Spleen (tissue), 7 donors: ENCODE measurements around the gene ASTN1.

Experiments
- POLR2A ChIP-seq, 3 donors: fragments of 450-650 bp; IDR thresholded peaks; one replicate each; pipeline ENCODE4 v1.5.1; 2017; ENCODE audit warnings: antibody characterized with exemption in 3 of 3, mild to moderate bottlenecking in 1 of 3
- TF ChIP-seq, protein P1 (sequence below), 11 experiments: fragments of 200-600 bp in 7 of 11; fragments of 450-650 bp in 4 of 11; sonication (generic) in 4 of 11; IDR thresholded peaks in 8 of 11; conservative IDR thresholded peaks in 3 of 11; 1 replicate in 7 of 11; 2 replicates in 4 of 11; pipeline versions ENCODE4 v1.4.0 to v1.8.0; 2016 to 2021; ENCODE audit warnings: antibody characterized with exemption in 11 of 11, inconsistent platforms in 4 of 11, mild to moderate bottlenecking in 1 of 11
- donor health status: DM: no; HTN: no; CAD: no; lungs with moderate emphysema.
- donor health status: DM: no; HTN: no; CAD: no.
- donor health status: DM: no; HTN: no; CAD: no.

DNA sequence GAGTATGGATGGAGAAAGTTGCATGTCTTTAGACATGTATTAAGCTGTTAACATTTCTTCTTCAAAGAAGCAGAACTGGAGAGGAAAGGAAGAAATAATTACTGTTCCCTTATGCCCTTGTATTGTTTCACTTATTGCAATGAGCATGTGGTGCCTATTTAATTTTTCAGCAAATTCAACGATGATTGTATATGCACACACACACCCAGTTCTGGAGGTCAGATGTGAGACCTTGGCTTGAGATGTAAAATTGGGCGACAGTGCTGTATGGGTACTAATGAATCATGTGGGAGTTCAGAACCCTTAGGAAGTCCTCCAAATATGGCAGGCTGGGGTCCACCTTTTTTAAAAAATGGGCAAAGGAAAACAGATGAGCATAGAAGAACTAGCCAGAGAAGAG, 33.7 kb upstream of the ASTN1 start:
- TF ChIP-seq, protein P1, sequence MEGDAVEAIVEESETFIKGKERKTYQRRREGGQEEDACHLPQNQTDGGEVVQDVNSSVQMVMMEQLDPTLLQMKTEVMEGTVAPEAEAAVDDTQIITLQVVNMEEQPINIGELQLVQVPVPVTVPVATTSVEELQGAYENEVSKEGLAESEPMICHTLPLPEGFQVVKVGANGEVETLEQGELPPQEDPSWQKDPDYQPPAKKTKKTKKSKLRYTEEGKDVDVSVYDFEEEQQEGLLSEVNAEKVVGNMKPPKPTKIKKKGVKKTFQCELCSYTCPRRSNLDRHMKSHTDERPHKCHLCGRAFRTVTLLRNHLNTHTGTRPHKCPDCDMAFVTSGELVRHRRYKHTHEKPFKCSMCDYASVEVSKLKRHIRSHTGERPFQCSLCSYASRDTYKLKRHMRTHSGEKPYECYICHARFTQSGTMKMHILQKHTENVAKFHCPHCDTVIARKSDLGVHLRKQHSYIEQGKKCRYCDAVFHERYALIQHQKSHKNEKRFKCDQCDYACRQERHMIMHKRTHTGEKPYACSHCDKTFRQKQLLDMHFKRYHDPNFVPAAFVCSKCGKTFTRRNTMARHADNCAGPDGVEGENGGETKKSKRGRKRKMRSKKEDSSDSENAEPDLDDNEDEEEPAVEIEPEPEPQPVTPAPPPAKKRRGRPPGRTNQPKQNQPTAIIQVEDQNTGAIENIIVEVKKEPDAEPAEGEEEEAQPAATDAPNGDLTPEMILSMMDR (IDR thresholded peaks at IDR 0.05 in 8 of 11, conservative IDR thresholded peaks at IDR 0.05 in 3 of 11), result no peak
- TF ChIP-seq POLR2A (IDR thresholded peaks at IDR 0.05), result no peak
